ENCODE data around the gene LOC128125822.
"Not testable (repeated sequence)": the region's sequence is repeated elsewhere in the genome, so short reads cannot be mapped to it uniquely, and the experiment has no call there.

The LOC128125822 gene

GRCh38 chr6:63584566-63584965, 12.3 kb downstream of the LOC128125822 start:
- no peak for DNase-seq

- not testable (repeated sequence) for DNase-seq
Measured at GRCh38 chr6:63585652-63586051, 13.4 kb downstream of the LOC128125822 start.

- DNase-seq = no peak
Measured at GRCh38 chr6:63589952-63590411, 17.7 kb downstream of the LOC128125822 start.

- DNase-seq = no peak
Measured at GRCh38 chr6:63592886-63593285, 20.6 kb downstream of the LOC128125822 start.

GRCh38 chr6:63597141-63598048, 25.1 kb downstream of the LOC128125822 start:
- no peak for DNase-seq

GRCh38 chr6:63598049-63599036, 26.1 kb downstream of the LOC128125822 start:
- peak; percentile 70 for DNase-seq

- DNase-seq = no peak
Measured at GRCh38 chr6:63599243-63599642, 27.0 kb downstream of the LOC128125822 start.

- no peak for DNase-seq
Measured at GRCh38 chr6:63600136-63600535, 27.9 kb downstream of the LOC128125822 start.

- no peak for DNase-seq
Measured at GRCh38 chr6:63609231-63609630, 37.0 kb downstream of the LOC128125822 start.

- no peak for DNase-seq
Measured at GRCh38 chr6:63610944-63611343, 38.7 kb downstream of the LOC128125822 start.

- no peak for DNase-seq
Measured at GRCh38 chr6:63611560-63611959, 39.3 kb downstream of the LOC128125822 start.

- no peak for DNase-seq
Measured at GRCh38 chr6:63615590-63615989, 43.3 kb downstream of the LOC128125822 start.

All from activated gamma-delta T cell treated with Interleukin-2 at 50 U/mL for 16 hours (primary cell).